ENCODE measurements around the gene PADI2.

DNA sequence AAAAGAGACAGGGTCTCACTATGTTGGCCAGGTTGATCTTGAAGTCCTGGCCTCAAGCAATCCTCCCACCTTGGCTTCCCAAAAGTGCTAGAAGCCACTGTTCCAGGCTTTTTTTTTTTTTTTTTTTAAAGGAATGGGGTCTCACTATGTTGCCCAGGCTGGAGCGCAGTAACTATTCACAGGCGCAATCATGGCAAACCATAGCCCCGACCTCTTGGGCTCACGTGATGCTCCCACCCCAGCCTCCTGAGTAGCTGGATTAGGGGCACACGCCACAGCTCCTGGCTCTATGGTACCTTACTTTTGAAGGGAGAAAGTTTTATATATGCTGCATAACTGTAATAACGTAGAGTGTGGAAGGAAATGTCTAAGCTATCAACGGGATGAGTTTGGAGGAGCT, 101.8 kb downstream of the PADI2 start:
- TF ChIP-seq, protein P1, sequence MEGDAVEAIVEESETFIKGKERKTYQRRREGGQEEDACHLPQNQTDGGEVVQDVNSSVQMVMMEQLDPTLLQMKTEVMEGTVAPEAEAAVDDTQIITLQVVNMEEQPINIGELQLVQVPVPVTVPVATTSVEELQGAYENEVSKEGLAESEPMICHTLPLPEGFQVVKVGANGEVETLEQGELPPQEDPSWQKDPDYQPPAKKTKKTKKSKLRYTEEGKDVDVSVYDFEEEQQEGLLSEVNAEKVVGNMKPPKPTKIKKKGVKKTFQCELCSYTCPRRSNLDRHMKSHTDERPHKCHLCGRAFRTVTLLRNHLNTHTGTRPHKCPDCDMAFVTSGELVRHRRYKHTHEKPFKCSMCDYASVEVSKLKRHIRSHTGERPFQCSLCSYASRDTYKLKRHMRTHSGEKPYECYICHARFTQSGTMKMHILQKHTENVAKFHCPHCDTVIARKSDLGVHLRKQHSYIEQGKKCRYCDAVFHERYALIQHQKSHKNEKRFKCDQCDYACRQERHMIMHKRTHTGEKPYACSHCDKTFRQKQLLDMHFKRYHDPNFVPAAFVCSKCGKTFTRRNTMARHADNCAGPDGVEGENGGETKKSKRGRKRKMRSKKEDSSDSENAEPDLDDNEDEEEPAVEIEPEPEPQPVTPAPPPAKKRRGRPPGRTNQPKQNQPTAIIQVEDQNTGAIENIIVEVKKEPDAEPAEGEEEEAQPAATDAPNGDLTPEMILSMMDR (IDR thresholded peaks at IDR 0.05), result no peak
- no peak for TF ChIP-seq POLR2A (IDR thresholded peaks at IDR 0.05)
